Pons (tissue), 1 donor: ENCODE data around the gene KRTAP6-2.

Source experiments
- DNase-seq: peaks from one replicate; pipeline ENCODE4 v3.0.0-alpha.2; 2016; ENCODE audit warnings: low spot score

The KRTAP6-2 gene, protein sequence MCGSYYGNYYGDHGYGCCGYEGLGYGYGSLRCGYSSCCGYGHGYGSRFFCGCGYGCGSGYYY

DNA sequence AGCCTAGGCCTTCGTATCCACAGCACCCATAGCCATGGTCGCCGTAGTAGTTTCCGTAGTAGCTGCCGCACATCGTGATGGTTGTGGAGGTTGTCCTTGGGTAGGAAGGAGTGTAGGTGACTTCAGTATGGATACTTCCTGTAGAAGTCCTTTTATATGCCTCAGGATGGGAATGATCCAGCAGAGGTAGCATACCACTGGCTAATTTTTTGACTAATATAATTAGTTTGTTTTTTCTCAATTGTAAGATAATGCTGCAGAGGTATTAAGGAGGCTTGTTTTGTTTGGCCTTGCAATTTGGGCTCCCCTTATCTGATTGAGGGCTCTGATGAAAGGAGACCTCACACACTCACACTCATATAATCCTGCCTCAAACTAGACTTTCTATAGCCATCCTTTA lies at the start of gene KRTAP6-2:
KRTAP6-2 (minus strand) TSS at position 101 of the 400 bp plus-strand sequence; CDS start at position 73, 28 bp downstream.
- DNase-seq = no peak

DNA sequence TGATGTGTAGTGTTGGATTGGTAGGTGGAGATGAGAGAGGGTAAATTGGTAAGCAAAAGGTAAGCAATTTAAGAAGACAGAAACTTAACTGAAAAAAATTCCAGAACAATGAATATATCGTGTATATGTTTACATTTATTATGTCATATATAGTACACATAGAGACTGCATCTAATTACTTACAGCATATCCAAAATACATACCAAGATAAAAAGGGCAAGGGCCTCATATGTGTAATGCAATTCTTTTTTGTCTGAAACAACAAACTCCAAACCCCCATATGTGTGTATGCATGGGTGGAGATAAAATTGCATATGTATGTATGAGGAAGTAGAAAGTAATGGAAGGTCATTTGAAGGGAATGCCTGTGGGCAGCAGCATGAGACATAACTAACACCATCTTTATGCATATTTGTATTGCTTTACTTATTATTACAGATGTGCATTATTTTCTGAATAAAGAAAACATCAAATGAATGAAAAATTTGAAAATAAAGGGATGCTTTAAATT lies 48.3 kb upstream of the KRTAP6-2 start:
- no peak for DNase-seq

DNA sequence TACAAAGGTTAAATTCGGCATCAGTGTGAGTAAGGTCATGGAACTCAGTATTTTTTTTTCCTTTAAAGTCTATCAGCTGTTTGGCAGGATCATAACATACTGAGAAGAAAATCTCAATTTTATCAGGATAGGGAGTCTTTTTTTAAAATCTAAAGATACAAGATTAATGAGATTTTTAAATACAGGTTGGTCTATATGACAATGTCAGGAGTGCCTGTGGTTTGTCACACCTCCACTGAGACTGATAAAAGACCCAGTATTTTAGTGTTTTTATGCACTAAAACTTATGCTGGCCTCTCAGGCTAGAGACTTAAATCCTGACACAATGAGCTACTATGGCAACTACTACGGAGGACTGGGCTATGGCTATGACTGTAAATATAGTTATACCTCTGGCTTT lies 43.9 kb upstream of the KRTAP6-2 start, which contains the start of gene KRTAP20-3:
KRTAP20-3 (plus strand) TSS at position 301 of the 400 bp plus-strand sequence.
- DNase-seq = no peak

DNA sequence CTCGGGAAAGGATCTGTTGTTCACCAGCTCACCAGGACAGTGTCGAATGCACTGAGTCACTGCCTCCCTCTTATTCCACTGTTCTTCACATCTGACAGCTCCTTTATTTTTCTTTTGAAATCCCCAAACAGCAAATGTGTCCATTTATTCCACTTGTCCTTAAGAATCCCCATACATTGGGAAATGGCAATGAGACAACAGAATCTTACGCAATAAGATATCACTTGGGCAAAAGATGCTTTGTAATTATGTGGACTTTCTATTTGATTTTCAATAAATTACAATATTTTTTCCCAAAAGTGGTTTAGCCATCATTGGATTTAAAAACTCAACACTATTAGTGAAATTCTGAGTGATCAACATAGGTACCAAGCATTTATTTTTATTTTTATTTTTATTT lies 40.0 kb upstream of the KRTAP6-2 start:
- DNase-seq = no peak

DNA sequence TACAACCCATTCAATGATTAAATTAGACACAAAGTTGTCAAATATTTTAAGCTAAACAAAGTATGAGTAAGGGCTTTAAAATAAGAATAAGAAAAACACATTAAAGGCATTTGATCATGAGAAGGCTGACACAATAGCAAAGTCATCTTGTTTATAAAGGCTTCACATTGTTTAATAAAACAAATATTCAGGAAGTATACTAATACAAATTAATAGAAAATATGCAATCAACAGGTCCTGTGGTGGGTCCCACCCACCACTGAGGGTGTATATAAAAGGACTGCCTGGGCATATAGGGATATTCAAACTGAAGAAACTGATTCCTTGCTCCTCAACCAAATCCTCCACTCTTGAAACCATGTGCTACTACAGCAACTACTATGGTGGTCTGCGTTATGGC lies 36.2 kb upstream of the KRTAP6-2 start, which contains the start of gene KRTAP20-2:
KRTAP20-2 (plus strand) TSS at position 301 of the 400 bp plus-strand sequence; CDS start at position 359, 58 bp downstream.
- no peak for DNase-seq

DNA sequence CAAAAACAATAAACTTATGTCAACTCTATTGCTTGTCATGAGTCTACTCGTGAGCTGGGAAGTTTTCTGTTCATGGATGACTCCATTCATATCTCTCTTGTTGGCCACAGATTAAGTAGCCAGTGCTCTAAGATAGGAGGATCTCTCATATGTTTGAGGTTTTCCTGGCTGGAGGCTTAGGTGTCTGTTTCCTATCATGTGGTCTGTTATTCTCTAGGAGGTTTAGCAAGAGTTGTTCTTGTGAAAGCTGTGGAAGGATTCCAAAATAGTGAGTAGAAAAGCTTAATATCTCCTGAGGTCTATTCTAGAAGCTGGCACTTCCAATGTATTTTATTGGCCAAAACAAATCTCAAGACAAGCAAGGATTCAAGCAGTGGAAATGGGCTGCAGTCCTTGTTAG lies 30.5 kb upstream of the KRTAP6-2 start:
- no peak for DNase-seq

DNA sequence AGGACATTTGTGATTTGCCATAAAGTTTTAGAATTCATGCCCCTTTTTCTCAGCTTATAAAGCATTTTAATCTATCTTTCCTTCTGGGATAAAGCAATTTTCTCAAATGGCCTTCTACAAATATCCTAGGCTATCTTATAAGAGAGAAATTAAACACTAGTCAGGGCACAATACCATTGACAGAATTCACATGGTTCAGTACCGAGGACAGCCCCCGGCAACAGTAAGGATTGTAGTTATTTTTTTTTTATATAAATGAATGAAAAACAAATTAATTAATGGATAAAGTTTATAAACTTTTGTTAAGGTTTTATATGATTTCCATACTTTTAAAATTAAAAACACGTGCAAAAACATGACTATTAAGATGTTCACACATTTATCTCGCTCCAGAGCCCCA lies 29.4 kb upstream of the KRTAP6-2 start:
- no peak for DNase-seq

DNA sequence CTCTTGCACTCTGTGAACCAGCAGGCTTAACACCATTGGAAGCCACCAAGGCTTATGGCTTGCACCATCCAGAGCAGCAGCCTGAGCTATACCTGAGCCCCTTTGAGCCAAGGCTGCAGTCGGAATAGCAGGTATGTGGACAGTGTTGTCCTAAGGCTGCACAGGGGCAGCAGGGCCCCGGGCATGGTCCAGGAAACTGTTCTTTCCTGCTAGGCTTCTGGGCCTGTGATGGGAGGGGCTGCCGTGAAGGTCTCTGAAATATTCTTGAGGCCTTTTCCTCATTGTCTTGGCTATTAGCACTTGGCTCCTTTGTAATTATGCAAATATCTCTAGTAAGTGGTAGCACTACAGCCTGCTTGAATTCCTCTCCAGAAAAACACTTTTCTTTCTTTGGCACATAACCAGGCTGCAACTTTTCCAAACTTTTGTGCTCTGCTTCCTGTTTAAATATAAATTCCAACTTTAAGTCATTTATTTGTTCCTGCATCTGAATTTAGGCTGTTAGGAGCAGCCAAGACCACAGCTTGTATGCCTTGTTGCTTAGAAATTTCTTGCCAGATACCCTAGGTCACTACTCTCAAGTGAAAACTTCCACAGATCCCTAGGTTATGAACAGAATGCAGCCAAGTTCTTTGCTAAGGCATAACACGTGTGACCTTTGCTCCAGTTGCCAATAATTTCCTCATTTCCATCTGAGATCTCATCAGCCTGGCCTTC lies 26.9 kb upstream of the KRTAP6-2 start:
- no peak for DNase-seq

DNA sequence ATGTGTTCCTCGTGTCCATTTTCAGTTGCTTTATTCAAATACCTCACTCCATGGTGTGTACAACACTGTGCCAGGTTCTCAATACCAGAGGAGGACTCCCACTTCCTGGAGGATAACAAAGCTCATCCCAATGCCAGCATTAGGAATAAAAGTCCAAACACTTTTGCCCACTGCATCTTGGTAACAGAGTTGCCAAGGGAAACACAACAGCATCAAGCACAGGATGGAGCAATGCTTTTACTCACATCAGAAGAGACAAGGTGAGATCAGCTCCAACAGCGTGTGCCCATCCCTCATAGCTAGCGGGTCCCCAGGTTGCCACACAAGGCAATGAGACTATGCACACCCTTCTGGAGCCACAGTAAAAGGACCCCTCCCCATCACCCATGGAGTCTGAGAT lies 24.7 kb upstream of the KRTAP6-2 start:
- DNase-seq = no peak

DNA sequence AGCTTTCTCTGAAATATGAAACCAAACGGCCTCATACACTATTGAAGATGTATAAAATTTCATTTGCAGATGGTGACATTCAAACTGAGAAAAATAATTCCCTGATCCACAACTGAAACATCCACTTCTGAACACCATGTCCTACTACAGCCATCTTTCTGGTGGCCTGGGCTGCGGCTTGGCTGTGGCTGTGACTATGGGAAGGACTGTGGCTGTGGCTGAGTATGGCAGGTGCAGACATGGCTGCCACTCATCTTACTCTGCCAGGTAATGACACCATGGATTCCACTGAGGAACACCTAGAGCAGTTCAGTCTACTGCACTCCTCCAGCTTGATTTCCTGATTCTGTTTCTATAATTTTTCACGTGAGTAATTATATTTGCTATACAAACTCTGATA lies 21.8 kb upstream of the KRTAP6-2 start, which contains the start of gene KRTAP20-4:
KRTAP20-4 (plus strand) TSS at position 106 of the 400 bp plus-strand sequence.
- DNase-seq = no peak

DNA sequence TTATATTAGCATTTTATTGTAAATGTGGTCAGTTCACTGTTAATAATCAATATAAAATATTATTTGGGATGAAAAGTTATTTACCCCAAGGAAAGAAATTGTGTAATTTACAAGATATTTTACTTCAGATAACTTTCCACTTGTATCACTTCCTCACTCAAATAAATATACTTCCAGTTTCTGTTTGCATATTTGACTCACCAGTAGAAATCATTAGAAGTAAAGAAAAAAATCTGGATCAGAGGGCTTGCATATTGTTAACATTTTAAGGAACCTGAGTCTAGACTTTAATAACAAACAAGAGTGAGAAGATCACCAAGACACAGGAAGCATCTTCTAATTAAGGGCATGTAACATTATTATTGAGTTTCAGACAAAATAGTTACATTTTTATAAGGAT lies 21.4 kb upstream of the KRTAP6-2 start:
- no peak for DNase-seq

DNA sequence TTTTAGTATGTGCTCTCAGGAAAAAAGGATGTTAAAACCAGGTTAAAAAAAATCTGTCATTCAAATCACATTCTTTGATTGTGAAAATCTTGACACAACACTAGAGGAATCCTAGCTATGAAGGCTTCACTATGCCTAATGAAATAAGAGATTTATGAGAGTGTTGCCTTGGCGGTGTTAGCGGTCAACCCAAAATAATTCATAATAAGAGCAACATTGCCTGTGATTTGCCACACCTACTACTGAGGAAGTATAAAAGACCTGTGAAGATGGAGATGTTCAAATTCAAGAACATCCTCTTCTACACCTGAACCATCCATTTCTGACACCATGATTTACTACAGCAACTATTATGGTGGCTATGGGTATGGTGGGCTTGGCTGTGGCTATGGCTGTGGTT lies 17.4 kb upstream of the KRTAP6-2 start, which contains the start of gene KRTAP20-1:
KRTAP20-1 (plus strand) TSS at position 301 of the 400 bp plus-strand sequence; CDS start at position 331, 30 bp downstream.
- no peak for DNase-seq

DNA sequence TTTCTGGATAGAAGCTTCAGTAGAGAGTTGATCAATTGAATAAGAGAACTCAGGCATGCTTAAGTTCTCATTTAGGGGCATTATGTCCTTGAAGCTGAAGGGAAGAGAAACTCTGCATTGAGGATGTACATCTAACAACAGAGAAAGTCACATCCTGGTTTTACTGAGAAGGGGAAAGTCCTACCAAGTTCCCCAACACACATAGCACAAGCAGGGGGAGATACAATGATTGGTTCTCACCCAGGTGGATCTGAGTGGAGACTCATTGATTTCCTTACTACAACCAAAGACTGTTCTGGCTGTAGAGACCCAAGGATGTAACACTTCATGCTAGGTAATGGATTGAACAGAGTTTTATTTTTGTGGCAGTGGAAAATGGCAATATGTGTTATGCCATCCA lies 16.5 kb upstream of the KRTAP6-2 start:
- DNase-seq = no peak

DNA sequence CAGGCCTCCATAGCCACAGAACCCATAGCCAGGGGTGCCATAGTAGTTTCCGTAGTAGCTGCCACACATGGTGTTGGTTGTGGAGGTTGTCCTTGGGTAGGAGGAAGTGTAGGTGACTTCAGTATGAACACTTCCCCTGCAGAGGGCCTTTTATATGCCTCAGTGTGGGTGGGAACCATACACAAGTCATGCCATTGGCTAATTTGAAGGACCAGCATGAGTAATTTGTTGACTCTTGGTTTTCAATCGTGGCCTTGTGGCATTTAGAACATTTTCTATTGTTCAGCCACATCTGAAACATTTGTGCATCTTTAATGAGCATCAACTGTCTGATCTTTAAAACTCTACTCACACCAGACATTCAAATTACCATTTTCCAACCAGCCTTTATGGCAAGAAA lies 15.1 kb upstream of the KRTAP6-2 start, which contains the start of gene KRTAP6-1:
KRTAP6-1 (minus strand) TSS at position 95 of the 400 bp plus-strand sequence; CDS start at position 69, 26 bp downstream.
- no peak for DNase-seq

DNA sequence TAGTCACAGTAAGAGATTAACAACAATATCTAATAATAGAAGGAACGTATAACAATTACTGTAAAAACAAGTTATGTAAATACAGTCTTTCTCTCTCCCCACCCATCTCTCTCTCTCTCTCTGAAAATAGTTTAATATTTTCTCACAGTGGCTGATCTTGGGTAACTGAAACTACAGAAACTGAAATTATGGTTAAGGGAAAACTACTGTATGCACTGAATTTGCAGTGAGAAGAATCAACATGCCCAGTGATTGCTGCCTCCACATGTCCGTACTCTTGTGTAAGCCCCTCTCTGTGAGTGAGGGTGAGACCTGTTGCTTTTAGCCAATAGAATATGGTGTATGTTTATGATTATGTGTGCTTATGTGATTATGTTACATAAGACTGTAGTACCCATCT lies 13.4 kb upstream of the KRTAP6-2 start:
- DNase-seq = no peak

DNA sequence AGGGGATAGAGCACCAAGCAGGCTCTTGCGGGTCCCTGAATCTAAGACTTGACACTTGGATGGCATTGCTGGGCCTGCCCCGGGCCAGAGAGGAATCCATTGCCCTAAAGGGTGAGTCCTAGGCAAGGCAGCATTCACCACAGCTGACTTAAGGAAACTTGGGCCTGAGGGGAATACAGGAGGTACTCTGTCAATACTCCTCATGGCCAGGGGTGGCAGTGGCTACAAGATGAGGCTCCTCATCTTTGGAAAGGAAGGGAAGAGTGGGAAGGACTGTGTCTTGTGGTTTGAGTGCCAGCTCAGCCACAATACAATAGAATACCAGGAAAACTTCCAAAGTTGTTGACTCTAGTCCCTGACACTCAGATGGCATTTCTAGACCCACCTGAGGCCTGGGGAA lies 7.3 kb upstream of the KRTAP6-2 start:
- no peak for DNase-seq

DNA sequence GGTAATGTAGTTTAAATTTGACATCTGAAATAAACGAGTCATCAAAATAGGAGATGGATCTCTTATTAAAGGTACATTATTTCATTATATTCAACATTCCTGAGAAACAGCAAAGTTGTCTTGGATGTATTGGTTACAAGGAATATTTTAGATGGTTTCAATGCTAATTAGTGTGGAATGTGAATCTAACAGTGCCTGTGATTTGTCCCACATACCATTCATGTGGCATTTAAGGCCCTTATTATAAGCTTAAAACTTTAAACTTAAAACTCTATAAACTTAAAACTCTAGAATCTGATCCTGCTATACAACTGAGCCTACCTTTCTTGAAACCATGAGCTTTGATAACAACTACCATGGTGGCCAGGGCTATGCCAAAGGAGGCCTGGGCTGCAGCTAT lies 2.1 kb upstream of the KRTAP6-2 start, which contains the start of gene KRTAP22-1:
KRTAP22-1 (plus strand) TSS at position 301 of the 400 bp plus-strand sequence.
- DNase-seq = no peak

DNA sequence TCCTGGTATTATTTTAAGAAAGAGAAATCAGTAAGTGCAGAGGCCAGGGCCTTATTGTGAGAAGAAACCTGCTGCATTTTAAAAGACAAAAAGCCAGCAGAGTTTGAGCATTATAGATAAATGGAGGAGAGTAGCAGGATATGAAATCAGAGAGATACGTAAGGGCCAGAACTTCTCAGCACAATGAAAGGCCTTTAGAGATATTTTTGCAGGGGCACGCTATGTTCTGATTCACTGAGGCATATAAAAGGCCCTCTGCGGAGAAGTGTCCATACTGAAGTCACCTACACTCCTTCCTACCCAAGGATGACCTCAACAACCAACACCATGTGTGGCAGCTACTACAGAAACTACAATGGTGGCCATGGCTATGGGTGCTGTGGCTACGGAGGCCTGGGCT lies 6.6 kb downstream of the KRTAP6-2 start, which contains the start of gene KRTAP6-3:
KRTAP6-3 (plus strand) TSS at position 301 of the 400 bp plus-strand sequence; CDS start at position 307, 6 bp downstream.
- no peak for DNase-seq

DNA sequence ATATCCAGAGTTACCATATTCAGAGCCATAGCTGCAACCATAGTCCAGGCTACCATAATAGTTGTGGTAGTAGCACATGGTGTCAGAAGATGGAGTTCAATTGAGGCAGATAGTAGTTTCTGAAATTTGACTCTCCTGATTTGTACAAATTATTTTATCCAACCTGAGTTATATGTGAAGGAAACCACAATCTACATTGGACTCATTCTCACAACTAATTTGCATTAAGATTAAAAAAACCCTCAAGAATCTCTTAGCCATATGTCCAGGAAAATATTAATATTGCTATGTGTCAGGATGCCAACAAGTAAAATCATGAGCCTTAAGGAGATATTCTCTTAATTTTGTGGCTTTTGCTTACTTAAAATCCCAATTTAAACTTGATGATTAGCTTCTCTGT lies 8.4 kb downstream of the KRTAP6-2 start, which contains the start of gene KRTAP22-2:
KRTAP22-2 (minus strand) TSS at position 101 of the 400 bp plus-strand sequence.
- no peak for DNase-seq

DNA sequence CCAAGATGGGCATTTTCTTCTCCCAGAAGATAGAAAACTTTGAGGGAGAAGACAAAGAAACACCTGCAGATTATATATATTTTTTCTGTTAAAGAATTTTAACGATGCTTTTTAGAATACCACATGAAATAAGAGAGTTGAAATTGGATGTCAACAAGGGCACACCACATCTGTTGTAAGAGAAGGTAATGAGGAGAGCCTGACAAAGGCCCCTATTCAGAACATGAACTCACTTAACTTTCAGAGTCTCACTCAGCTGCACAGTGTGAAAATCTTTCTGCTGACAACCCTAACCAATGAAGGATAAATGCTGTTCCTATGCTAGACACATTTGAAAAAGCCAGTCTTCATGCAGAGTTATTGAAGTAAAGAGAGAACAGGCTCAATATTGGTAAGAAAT lies 15.8 kb downstream of the KRTAP6-2 start:
- no peak for DNase-seq

DNA sequence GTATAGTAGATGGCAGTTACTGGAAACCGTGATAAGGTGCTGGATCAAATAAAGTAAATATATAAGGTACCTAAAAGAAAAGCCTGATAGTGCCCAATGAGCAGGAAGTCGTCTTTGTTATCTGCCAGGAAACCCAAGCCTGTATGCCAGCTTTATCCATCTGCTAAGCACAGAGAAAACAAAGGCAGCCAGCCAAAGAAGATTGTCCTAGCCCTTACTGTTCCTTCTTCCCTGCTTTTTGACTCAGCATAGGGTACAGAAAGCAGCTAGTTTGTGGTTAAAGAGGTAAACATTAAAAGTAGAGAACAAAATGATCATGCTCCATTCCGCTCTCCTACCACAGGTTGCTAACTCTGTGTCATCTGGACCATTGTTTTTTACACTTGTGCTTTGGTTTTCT lies 18.6 kb downstream of the KRTAP6-2 start:
- peak; percentile 19 for DNase-seq

DNA sequence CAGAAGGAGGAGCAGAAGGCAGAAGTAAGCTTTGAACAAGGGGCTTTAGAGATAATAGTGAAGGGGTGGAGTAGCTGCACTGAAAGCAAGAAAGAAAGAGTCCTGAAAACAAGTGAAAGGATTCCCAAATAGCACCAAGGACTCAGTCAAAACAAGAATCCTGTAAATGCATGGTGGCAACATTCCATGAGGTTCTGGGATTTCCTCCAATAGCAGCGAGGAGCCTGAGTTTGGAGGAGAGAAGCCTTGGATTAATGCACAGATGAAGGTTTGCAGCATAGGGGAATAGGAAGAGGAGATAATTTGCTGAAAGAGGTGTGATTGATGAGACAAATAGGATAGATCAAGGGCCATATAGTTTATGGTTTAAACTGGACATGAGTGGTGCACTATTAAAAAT lies 19.4 kb downstream of the KRTAP6-2 start:
- DNase-seq = peak; percentile 30

DNA sequence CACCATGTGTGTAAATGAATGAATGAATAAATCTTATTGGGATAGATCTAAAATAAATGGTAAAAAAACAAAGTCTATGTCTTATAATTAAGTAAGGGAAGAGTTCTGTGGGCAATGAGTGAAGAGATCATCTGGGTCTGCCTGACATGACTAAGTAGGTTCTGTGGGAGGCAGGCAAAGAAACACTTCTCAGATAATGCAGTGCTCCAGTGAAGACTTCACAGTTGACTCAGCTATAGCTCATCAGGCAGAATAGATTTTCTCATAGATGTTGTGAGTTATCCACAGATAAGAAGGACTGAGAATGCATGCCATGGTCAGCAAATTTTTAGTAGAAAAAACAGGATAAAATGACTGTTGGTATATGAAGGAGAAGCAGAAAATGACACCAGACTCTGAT lies 20.9 kb downstream of the KRTAP6-2 start:
- DNase-seq = no peak
